Psoas muscle (tissue), 8 donors: ENCODE results near the gene WDR53. TPM values are rescaled to one million over a fixed set of nuclear protein-coding genes. Genes with fewer than 3 reads are reported as not detected.
A peak's percentile ranks its signal among the peaks of the same experiment; 100 is the strongest.
"Not testable (repeated sequence)": the region's sequence is repeated elsewhere in the genome, so short reads cannot be mapped to it uniquely, and the experiment has no call there.

Experiments used
- ATAC-seq, 4 donors: fragments of 200-7000 bp; cut with Tn5 transposase; one replicate each; pipeline ENCODE4 v1.9.1; 2020; ENCODE audit warnings: moderate library complexity in 3 of 4, mild to moderate bottlenecking in 2 of 4
- DNase-seq, 2 donors: peaks; one replicate each; pipeline ENCODE4 v3.0.0-alpha.2; 2020
- H3K27ac ChIP-seq: fragments of 200-600 bp; one replicate; pipeline ENCODE4 v1.8.0; 2022
- H3K27me3 ChIP-seq, 3 donors: fragments of 200-600 bp in 1 of 3; one replicate each; pipeline versions ENCODE4 v1.6.1 to v1.8.0; 2013 to 2022; ENCODE audit warnings: low read length in 2 of 3, mild to moderate bottlenecking in 2 of 3, moderate library complexity in 1 of 3; ENCODE audit not compliant: insufficient read depth in 3 of 3
- H3K36me3 ChIP-seq, 2 donors: fragments of 200-600 bp in 1 of 2; one replicate each; pipeline versions ENCODE4 v1.6.1 to v1.8.0; 2013 to 2022; ENCODE audit warnings: low read depth in 1 of 2, mild to moderate bottlenecking in 1 of 2, moderate library complexity in 1 of 2; ENCODE audit not compliant: insufficient read depth in 1 of 2
- H3K4me1 ChIP-seq: fragments of 200-600 bp; one replicate; pipeline ENCODE4 v1.8.0; 2022
- H3K4me3 ChIP-seq: fragments of 200-600 bp; one replicate; pipeline ENCODE4 v1.8.0; 2022; ENCODE audit warnings: mild to moderate bottlenecking
- H3K9me3 ChIP-seq: fragments of 200-600 bp; one replicate; pipeline ENCODE4 v1.8.0; 2022
- CTCF ChIP-seq: fragments of 200-600 bp; IDR thresholded peaks from one replicate; pipeline ENCODE4 v1.8.0; 2022; ENCODE audit warnings: antibody characterized with exemption
- WGBS, 3 donors: extraction: QIAGEN DNeasy Blood & Tissue Kit; methylation state at CpG; one replicate each; pipeline versions ENCODE4 v1.1.6 to v1.1.7; 2013; 5-methylcytosine and 5-hydroxymethylcytosine counted together
- intact Hi-C, 2 donors: fragments of 100-400 bp; cut with DNase I; formaldehyde crosslinking; loops; one replicate each; pipeline versions ENCODE4 v1.11.0 to v1.14.2; 2022
- polyA plus RNA-seq, 3 donors: library from polyadenylated mRNA; stranded (reverse); fragments of 200-250 nt; gene quantifications; one replicate each; pipeline ENCODE4 v1.2.3, GENCODE V29; 2013
- total RNA-seq, 4 donors: library from RNA; stranded (reverse); fragmentation: NEBNext Ultra II Directional in 2 of 4; extraction: Animal tissue kit (Norgen Biotek cat#: 25700) in 2 of 4; gene quantifications; one replicate each; pipeline versions ENCODE4 v1.2.1 to v1.2.4, GENCODE V29; 2021 to 2023
- donor health status: healthy with polysubstance abuse.
- donor health status: DM: no; HTN: no; CAD: no; lungs with moderate emphysema.
- donor health status: Bipolar disorder and iron deficiency.
- donor health status: healthy.
- donor health status: DM: yes; HTN: yes; CAD: no.
- donor health status: DM: no; HTN: no; CAD: no.
- donor health status: DM: no; HTN: no; CAD: no.
- donor health status: DM: yes; HTN: yes; CAD: no.

Gene WDR53
- total and polyA plus RNA-seq, 7 donors: 4.4 to 18.9 (median 10.5) TPM

GRCh38 chr3:196555295-196555694 lies 13.1 kb downstream of the WDR53 start:
- Histone ChIP-seq H3K36me3 (peaks cover 3 to 34% of the 10 kb centered on the region in 2 donors), H3K4me1 (peaks cover 10% of the 10 kb centered on the region), H3K4me3 (no peak overlapping the region), H3K9me3 (no peaks in the 10 kb centered on the region), H3K27ac (no peak overlapping the region), H3K27me3 (no peaks in the 10 kb centered on the region)
- intact Hi-C loops: no loop called here
- DNase-seq (no peak), ATAC-seq (no peak)
- no peak for TF ChIP-seq CTCF
- 70 to 82% (median 77%) methylated on average over 3 of the region's 3 CpGs for WGBS, 3 donors

GRCh38 chr3:196554205-196554604 lies 14.1 kb downstream of the WDR53 start:
- H3K36me3 ChIP-seq: peaks cover 2 to 24% of the 10 kb centered on the region in 2 donors
- WGBS, 3 donors: 69 to 74% (median 72%) methylated on average over 3 of the region's 3 CpGs
- intact Hi-C loops: no loop called here
- DNase-seq: no peak
- no peak for TF ChIP-seq CTCF
- ATAC-seq: no peak
- H3K4me3 ChIP-seq: no peak overlapping the region
- H3K9me3 ChIP-seq: no peaks in the 10 kb centered on the region
- H3K27me3 ChIP-seq: no peaks in the 10 kb centered on the region
- peak overlapping the region; percentile 62 for H3K27ac ChIP-seq
- H3K4me1 ChIP-seq: peaks cover 10% of the 10 kb centered on the region

- Histone ChIP-seq H3K36me3 (peaks cover 0 to 17% of the 10 kb centered on the region in 2 donors), H3K27me3 (no peaks in the 10 kb centered on the region), H3K27ac (peak overlapping the region; percentile 62), H3K9me3 (no peaks in the 10 kb centered on the region), H3K4me3 (no peak overlapping the region), H3K4me1 (peaks cover 10% of the 10 kb centered on the region)
- intact Hi-C loops: no loop called here
- ATAC-seq: peak; percentile 98 to 100 (median 100)
- peak; percentile 31 to 83 for DNase-seq
- TF ChIP-seq CTCF: no peak
- 29 to 49% (median 37%) methylated on average over 9 of the region's 9 CpGs for WGBS, 3 donors
These were observed 14.8 kb downstream of the WDR53 start for GRCh38 chr3:196553551-196553950.

- Histone ChIP-seq H3K27me3 (no peaks in the 10 kb centered on the region), H3K27ac (no peak overlapping the region), H3K4me1 (peaks cover 10% of the 10 kb centered on the region), H3K9me3 (no peaks in the 10 kb centered on the region), H3K4me3 (no peak overlapping the region), H3K36me3 (peaks cover 0 to 9% of the 10 kb centered on the region in 2 donors)
- intact Hi-C loops: no loop called here
- TF ChIP-seq CTCF: no peak
- DNase-seq (no peak), ATAC-seq (no peak)
- 94 to 97% (median 97%) methylated on average over 5 of the region's 5 CpGs for WGBS, 3 donors
These were observed 16.1 kb downstream of the WDR53 start for GRCh38 chr3:196552253-196552652.

- DNase-seq, H3K36me3 ChIP-seq, H3K4me3 ChIP-seq, intact Hi-C loops, H3K27ac ChIP-seq, H3K27me3 ChIP-seq, H3K9me3 ChIP-seq, ATAC-seq: not testable (repeated sequence)
- WGBS, 3 donors: 87 to 90% (median 89%) methylated on average over 3 of the region's 3 CpGs
- H3K4me1 ChIP-seq: peaks cover 10% of the 10 kb centered on the region
These were observed 18.2 kb downstream of the WDR53 start for GRCh38 chr3:196550172-196550571.

GRCh38 chr3:196549312-196549711 lies 19.0 kb downstream of the WDR53 start:
- H3K4me1 ChIP-seq, H3K4me3 ChIP-seq, intact Hi-C loops, DNase-seq, H3K27ac ChIP-seq, H3K27me3 ChIP-seq, H3K9me3 ChIP-seq, ATAC-seq, H3K36me3 ChIP-seq: not testable (repeated sequence)
- WGBS, 3 donors: 93 to 100% (median 100%) methylated on average over 1 of the region's 1 CpG
